CD4-positive, alpha-beta T cell treated with Interleukin-6 at 100 ng/mL for 8 hours (primary cell): ENCODE data around the gene MEGF11.

ENCODE experiments used
- DNase-seq: peaks from one replicate; pipeline ENCODE4 v3.0.0-alpha.2; 2020; ENCODE audit warnings: mixed read lengths, low spot score

MEGF11 gene

GRCh38 chr15:66114863-66115425, 138.6 kb downstream of the MEGF11 start:
- DNase-seq: no peak

DNA sequence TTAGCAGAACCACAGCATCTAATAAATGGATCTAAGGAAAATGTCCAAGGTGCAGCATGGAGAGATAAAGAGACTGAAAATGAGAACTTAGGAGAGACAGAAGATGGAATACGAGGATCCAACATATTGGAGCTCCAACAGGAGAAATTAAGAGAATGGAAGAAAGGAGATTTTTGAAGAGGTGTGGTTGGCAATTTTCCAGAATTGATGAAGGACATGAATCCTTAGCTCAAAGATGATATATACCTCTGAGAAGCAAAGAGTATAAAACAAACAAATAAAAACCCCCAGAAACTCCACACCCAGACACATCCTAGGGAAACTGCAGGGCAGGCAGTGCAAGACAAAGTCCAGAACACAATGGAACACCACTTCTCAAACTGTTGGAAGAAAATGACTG, 141.2 kb downstream of the MEGF11 start:
- DNase-seq: no peak

DNA sequence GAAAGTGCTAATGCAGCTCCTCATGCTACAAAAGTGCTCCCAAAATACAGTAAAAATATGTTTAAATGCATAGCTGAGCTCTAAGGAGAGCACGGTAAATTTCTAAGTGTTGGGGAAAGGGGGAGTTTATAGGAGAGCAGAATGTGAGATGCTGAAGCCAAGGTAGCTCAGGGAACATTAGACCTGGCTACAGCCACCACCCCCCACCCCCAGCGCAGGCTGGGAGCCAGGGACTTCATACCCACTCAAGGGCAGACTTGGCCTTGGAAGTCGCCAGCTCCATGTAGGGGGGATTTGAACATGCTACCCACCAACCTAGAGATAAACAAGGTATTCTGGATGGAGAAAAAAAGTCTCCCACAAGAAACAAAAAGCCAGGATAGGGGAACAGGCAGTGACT, 142.2 kb downstream of the MEGF11 start:
- no peak for DNase-seq

DNA sequence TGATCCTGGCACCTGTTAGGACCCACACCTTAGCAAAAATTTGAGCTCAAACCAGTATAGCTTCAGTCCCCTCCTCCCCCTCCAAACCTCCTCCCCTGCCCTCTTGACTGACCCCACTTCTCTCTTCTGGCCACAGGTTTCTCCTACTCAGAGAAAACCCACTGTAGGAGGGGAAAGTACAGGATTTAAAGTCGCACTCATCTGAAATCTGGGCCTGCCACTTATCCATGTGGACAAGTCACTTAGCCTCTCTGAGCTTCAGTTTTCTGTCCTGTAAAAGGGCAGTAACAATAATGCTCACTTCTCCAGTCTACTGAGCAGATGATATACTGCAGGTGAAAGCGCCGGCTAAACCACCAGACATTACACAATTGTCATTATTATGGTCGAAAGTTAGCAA, 142.7 kb downstream of the MEGF11 start:
- no peak for DNase-seq

- DNase-seq: no peak
Observed at GRCh38 chr15:66109826-66110225, 143.7 kb downstream of the MEGF11 start.

DNA sequence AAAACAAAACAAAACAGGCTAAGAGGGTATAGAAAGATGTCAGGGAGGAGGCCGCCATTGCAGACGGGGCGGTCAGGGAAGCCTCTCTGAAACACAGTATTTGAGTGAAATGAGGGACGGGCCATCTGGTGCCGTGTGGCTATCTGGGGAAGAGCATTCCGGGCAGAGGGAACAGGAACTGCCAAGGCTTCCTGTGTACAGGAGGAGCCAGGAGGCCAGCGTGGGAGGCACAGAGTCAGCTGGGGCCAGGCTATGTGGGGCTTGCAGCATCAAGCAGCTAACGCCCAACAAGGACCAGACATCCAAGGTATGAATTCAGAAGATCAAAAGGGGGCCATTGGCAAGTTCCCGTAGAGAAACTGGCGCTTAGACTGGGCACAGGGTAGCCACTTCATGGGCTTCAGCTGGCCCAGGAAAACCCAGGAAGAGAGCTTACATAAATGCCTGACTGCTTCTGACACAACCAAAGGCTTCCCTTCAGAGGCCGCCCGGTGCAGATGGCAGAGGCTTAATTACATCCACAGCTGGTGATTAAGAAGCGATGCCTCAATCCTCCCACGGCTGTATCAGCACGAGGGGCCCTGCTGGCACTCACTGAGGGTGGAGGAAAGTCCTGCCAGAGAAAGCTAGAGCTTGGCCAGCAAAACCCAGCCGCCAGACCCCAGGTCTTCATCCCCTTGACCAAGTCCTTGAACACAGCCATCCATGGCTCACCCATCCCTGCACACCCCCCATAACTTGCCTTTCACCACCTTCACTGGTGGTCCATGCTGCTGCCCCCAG, 144.9 kb downstream of the MEGF11 start:
- no peak for DNase-seq

DNA sequence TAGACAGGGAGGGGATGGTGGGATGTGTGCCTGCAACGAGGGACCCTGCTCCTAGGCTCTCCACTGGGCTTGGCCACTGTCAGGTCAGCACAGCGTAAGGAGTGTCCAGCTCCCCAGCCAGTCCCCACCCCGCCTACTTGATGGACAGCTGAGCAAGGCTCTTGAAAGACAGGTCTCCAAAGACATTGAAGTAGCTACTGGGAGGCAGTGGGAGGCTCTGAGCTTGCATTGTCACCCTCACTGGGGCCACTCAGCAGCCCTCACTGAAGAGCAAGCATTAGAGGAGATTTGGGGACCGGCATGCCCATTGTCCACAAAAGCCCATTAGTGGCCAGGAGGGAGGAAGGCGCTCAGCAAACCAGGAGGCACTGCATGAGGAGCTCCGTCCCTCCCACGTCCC, 146.5 kb downstream of the MEGF11 start:
- no peak for DNase-seq

DNA sequence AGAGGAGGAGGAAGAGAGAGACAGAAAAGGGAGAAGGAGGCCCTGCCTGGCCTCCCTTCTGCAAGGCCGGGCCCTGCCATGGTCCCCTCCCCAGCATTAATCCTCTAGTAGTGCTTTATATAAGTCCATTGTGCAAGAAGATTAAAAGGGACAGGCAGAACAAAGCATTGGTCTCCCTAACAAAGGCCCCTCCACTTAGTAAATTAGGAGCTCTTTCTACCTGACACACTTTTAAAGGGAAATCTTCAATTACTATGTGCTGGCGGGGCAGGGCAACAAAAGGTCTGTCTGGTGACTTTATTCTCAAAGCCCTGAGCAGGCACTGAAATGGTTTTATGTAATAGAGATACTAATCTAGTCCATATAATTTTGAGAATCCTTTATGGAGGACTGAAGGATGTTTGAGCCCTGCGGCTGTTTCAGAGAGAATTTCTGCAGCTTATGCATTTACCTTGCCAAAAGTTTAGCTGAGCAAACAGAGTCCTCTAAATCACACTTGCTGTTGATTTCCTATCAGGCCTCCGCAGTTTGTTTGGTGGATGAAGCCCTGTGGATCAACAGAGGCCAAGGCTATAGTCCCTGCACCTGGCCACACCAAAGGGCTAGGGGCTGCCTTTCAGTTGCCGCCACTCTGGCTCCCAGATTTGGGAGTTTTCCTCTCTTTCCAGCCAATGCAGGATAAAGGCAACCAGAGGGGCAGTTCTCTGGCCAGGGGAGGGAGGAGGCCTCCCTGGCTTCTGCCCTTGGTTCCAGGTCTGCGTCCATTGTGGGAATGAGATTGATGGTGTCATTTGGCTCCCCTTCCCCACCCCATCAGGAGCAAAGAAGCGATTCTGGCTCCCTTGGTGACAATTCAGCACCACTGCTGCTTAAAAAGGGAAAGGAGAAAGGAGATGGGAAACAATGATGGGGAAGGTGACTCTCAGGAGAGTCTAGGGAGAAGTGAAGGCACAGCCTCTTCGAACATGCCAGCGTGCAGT, 148.0 kb downstream of the MEGF11 start:
- DNase-seq: no peak

GRCh38 chr15:66103293-66103590, 150.3 kb downstream of the MEGF11 start:
- DNase-seq: no peak

DNA sequence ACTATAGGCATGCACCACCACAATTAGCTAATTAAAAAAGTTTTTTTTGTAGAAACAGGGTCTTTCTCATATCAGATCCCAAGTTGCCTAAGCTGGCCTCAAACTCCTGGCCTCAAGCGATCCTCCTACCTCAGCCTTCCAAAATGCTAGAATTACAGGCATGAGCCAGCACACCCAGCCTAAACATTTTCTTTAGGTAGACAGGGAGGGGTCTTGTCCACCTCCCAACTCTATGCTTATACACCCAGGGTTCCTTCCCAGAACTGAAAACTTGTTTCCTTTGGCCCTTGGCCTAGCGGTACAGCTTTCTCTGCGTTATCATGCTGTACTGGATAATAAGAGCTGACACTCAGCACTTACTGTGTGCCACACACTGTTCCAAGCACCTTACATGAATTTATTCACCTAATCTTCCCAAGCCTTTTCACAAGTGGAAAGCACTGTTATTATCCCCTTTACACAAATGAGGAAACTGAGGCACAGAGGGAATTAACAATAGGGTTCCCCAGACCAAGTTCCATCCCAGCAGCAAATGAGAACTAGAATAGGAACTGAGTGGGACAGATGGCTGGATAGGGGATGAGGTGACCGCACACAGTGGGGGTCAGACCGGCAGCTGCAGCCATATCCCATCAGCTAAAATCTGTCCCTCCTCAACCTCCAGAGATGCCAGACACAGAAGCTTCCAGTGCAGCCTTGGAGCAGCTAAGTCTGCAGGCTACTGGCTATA, 150.8 kb downstream of the MEGF11 start:
- no peak for DNase-seq

GRCh38 chr15:66101715-66102395, 151.7 kb downstream of the MEGF11 start:
- no peak for DNase-seq

DNA sequence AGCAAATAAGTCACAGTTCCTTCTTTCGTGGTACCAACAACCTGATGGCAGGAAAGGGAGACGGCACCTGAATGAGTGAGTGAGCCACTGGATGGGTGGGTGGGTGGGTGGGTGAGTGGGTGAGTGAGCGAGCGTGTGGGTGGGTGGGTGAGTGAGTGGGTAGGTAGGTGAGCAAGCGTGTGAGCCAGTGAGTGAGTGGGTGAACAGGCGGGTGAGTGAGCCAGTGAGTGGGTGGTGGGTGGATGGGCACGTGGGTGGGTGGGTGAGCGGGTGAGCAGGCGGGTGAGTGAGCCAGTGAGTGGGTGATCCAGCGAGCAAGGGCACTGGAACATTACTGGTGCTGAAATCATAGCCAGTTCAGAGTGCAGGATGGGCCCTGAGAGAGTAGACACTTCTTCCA, 152.8 kb downstream of the MEGF11 start:
- no peak for DNase-seq

GRCh38 chr15:66099950-66100671, 153.4 kb downstream of the MEGF11 start:
- DNase-seq: no peak

GRCh38 chr15:66098022-66098363, 155.6 kb downstream of the MEGF11 start:
- DNase-seq: no peak

- DNase-seq: no peak
Observed at GRCh38 chr15:66097151-66098021, 156.2 kb downstream of the MEGF11 start.

DNA sequence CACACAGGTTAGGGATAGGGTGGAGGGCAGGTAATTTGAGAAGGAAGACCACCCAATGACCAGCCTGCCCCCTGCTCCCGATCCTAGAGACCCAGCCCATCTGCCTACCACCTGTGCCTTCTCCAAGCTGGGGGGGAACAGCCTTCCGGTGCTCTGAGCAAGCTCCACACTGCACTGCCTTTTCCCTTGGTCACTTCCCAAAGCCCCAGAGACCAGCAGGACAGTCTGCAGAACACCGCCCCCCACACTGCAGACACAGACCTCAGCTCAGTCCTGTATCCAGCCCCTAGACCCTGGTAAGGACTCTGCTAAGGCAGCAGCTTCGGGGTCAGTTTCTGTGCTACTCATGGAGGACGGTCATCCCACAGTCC, 156.9 kb downstream of the MEGF11 start:
- no peak for DNase-seq

- no peak for DNase-seq
Observed at GRCh38 chr15:66095871-66096687, 157.5 kb downstream of the MEGF11 start.

GRCh38 chr15:66094331-66094730, 159.2 kb downstream of the MEGF11 start:
- no peak for DNase-seq
